Sciatic nerve (tissue), 2 donors: ENCODE results near the gene DPP7. TPM values are rescaled to one million over a fixed set of nuclear protein-coding genes. Genes with fewer than 3 reads are reported as not detected.
"Not testable (repeated sequence)": the region's sequence is repeated elsewhere in the genome, so short reads cannot be mapped to it uniquely, and the experiment has no call there.

ENCODE experiments used
- ATAC-seq: fragments of 200-7000 bp; cut with Tn5 transposase; one replicate; pipeline ENCODE4 v1.9.1; 2020; ENCODE audit warnings: mild to moderate bottlenecking, moderate library complexity
- DNase-seq: peaks from one replicate; pipeline ENCODE4 v3.0.0-alpha.2; 2020; ENCODE audit warnings: low spot score
- intact Hi-C: fragments of 100-400 bp; cut with DNase I; formaldehyde crosslinking; loops from one replicate; pipeline ENCODE4 v1.14.2; 2022
- total RNA-seq: library from RNA; stranded (reverse); fragmentation: NEBNext Ultra II Directional; extraction: Animal tissue kit (Norgen Biotek cat#: 25700); gene quantifications from one replicate; pipeline ENCODE4 v1.2.1, GENCODE V29; 2021
- donor health status: DM: no; HTN: no; CAD: no.
- donor health status: DM: no; HTN: no; CAD: no.

DPP7 gene
- total RNA-seq, 1 donor from 2014 or later = 127 TPM

GRCh38 chr9:137136261-137136880, 21.8 kb upstream of the DPP7 start:
- no peak for ATAC-seq
- intact Hi-C loops = no loop called here
- DNase-seq = no peak

GRCh38 chr9:137135154-137135553, 20.6 kb upstream of the DPP7 start:
- DNase-seq, ATAC-seq, intact Hi-C loops: not testable (repeated sequence)

- intact Hi-C loops = no loop called here
- ATAC-seq (no peak), DNase-seq (no peak)
These were observed 19.7 kb upstream of the DPP7 start for GRCh38 chr9:137134191-137134590.

- no peak for DNase-seq
- ATAC-seq = no peak
- intact Hi-C loops = no loop called here
These were observed 15.7 kb upstream of the DPP7 start for GRCh38 chr9:137130176-137130755.

- intact Hi-C loops = no loop called here
- peak; percentile 99 for ATAC-seq
- peak; percentile 89 for DNase-seq
These were observed 15.1 kb upstream of the DPP7 start for GRCh38 chr9:137129456-137130175.

- no peak for DNase-seq
- intact Hi-C loops = no loop called here
- no peak for ATAC-seq
These were observed 14.4 kb upstream of the DPP7 start for GRCh38 chr9:137128862-137129455.

GRCh38 chr9:137128158-137128861, 13.8 kb upstream of the DPP7 start:
- ATAC-seq (no peak), DNase-seq (no peak)
- intact Hi-C loops = no loop called here

GRCh38 chr9:137127301-137128157, 13.0 kb upstream of the DPP7 start:
- no peak for ATAC-seq
- intact Hi-C loops = no loop called here

GRCh38 chr9:137126786-137127185, 12.3 kb upstream of the DPP7 start:
- DNase-seq = no peak
- ATAC-seq = no peak
- intact Hi-C loops = no loop called here

More at GRCh38 chr9:137127301-137128157, 13.0 kb upstream of the DPP7 start:
- DNase-seq = no peak

GRCh38 chr9:137123952-137124462, 9.5 kb upstream of the DPP7 start:
- intact Hi-C loops = loop anchor here (5.0 kb wide), 1 partner anchor 108 kb away; the partner anchor contains the start of gene SLC34A3
- DNase-seq, ATAC-seq: not testable (repeated sequence)

- ATAC-seq = no peak
- DNase-seq = no peak
- intact Hi-C loops = loop anchor here (5.0 kb wide), 1 partner anchor 109 kb away; the partner anchor contains the start of gene SLC34A3
These were observed 8.9 kb upstream of the DPP7 start for GRCh38 chr9:137123468-137123837.

GRCh38 chr9:137122796-137123467, 8.4 kb upstream of the DPP7 start:
- not testable (repeated sequence) for DNase-seq, ATAC-seq
- intact Hi-C loops = loop anchor here (5.0 kb wide), 1 partner anchor 109 kb away; the partner anchor contains the start of gene SLC34A3

GRCh38 chr9:137121927-137122795, 7.6 kb upstream of the DPP7 start:
- intact Hi-C loops = loop anchor here (5.0 kb wide), 1 partner anchor 110 kb away; the partner anchor contains the start of gene SLC34A3
- DNase-seq, ATAC-seq: not testable (repeated sequence)

- ATAC-seq, DNase-seq, intact Hi-C loops: not testable (repeated sequence)
These were observed 3.6 kb upstream of the DPP7 start for GRCh38 chr9:137118092-137118603.

- intact Hi-C loops = no loop called here
- DNase-seq = no peak
- no peak for ATAC-seq
These were observed 2.8 kb upstream of the DPP7 start for GRCh38 chr9:137117269-137117731.

GRCh38 chr9:137116728-137117127, 2.2 kb upstream of the DPP7 start:
- intact Hi-C loops = no loop called here
- DNase-seq (no peak), ATAC-seq (no peak)
